Mesenchymal stem cell (in vitro differentiated cells and primary cell): Measurements from ENCODE around the gene PCMTD2.
"Not testable (repeated sequence)": the region's sequence is repeated elsewhere in the genome, so short reads cannot be mapped to it uniquely, and the experiment has no call there.

Source experiments
- DNase-seq: peaks from one replicate; pipeline ENCODE4 v3.0.0-alpha.2; 2013
- H2AFZ ChIP-seq: one replicate; pipeline ENCODE4 v1.6.1; 2013; ENCODE audit warnings: low read depth, mild to moderate bottlenecking, control low read depth, inconsistent platforms, low read length, moderate library complexity
- H2AK5ac ChIP-seq: 2 replicates; pipeline ENCODE4 v1.6.1; 2013; ENCODE audit warnings: low read length, moderate library complexity, mild to moderate bottlenecking, inconsistent platforms; ENCODE audit not compliant: severe bottlenecking
- H2BK120ac ChIP-seq: one replicate; pipeline ENCODE4 v1.6.1; 2013; ENCODE audit warnings: low read depth, mild to moderate bottlenecking, inconsistent platforms, low read length, moderate library complexity
- H2BK12ac ChIP-seq, 2 experiments: one replicate each; pipeline ENCODE4 v1.6.1; 2013; ENCODE audit warnings: inconsistent platforms in 2 of 2, low read length in 2 of 2, mild to moderate bottlenecking in 2 of 2, moderate library complexity in 2 of 2, control low read depth in 1 of 2
- H2BK15ac ChIP-seq: one replicate; pipeline ENCODE4 v1.6.1; 2013; ENCODE audit warnings: mild to moderate bottlenecking, low read depth, inconsistent platforms; ENCODE audit not compliant: poor library complexity, severe bottlenecking
- H2BK5ac ChIP-seq: 2 replicates; pipeline ENCODE4 v1.6.1; 2013; ENCODE audit warnings: low read depth, mild to moderate bottlenecking, low read length, control low read depth, inconsistent platforms; ENCODE audit not compliant: poor library complexity, severe bottlenecking
- H3K14ac ChIP-seq, 2 experiments: one replicate each; pipeline ENCODE4 v1.6.1; 2013; ENCODE audit warnings: inconsistent platforms in 2 of 2, low read length in 2 of 2, control low read depth in 1 of 2, mild to moderate bottlenecking in 1 of 2, moderate library complexity in 1 of 2
- H3K18ac ChIP-seq, 2 experiments: one replicate each; pipeline ENCODE4 v1.6.1; 2013; ENCODE audit warnings: inconsistent platforms in 2 of 2, low read length in 2 of 2, control low read depth in 1 of 2, low read depth in 1 of 2, mild to moderate bottlenecking in 1 of 2
- H3K23ac ChIP-seq, 2 experiments: one replicate each; pipeline ENCODE4 v1.6.1; 2013; ENCODE audit warnings: inconsistent platforms in 2 of 2, low read length in 2 of 2, mild to moderate bottlenecking in 2 of 2, moderate library complexity in 2 of 2, control low read depth in 1 of 2
- H3K27ac ChIP-seq: 2 replicates; pipeline ENCODE4 v1.5.1; 2013; ENCODE audit warnings: mild to moderate bottlenecking, moderate library complexity, low read length, control low read depth, inconsistent platforms; ENCODE audit not compliant: poor library complexity, severe bottlenecking
- H3K27me3 ChIP-seq, 2 experiments: 2 replicates each; pipeline versions ENCODE4 v1.6.1 to v1.7.0; 2013; ENCODE audit warnings: low read length in 2 of 2, mild to moderate bottlenecking in 2 of 2, moderate library complexity in 2 of 2, control low read depth in 1 of 2, inconsistent platforms in 1 of 2; ENCODE audit not compliant: control insufficient read depth in 1 of 2, insufficient read depth in 1 of 2
- H3K36me3 ChIP-seq, 2 experiments: 2 replicates each; pipeline versions ENCODE4 v1.6.1 to v1.7.0; 2013; ENCODE audit warnings: low read length in 2 of 2, control low read depth in 1 of 2, inconsistent platforms in 1 of 2, low read depth in 1 of 2, mild to moderate bottlenecking in 1 of 2; ENCODE audit not compliant: insufficient read depth in 2 of 2, control insufficient read depth in 1 of 2
- H3K4ac ChIP-seq, 2 experiments: one replicate each; pipeline ENCODE4 v1.6.1; 2013; ENCODE audit warnings: inconsistent platforms in 2 of 2, low read length in 2 of 2, mild to moderate bottlenecking in 2 of 2, moderate library complexity in 2 of 2, control low read depth in 1 of 2, low read depth in 1 of 2
- H3K4me1 ChIP-seq: 2 replicates; pipeline ENCODE4 v1.6.1; 2013; ENCODE audit warnings: low read depth, low read length, control low read depth; ENCODE audit not compliant: control insufficient read depth, insufficient read depth
- H3K4me2 ChIP-seq: 2 replicates; pipeline ENCODE4 v1.6.1; 2013; ENCODE audit warnings: low read length, mild to moderate bottlenecking, inconsistent platforms; ENCODE audit not compliant: poor library complexity, severe bottlenecking
- H3K4me3 ChIP-seq, 2 experiments: 2 replicates each; pipeline versions ENCODE4 v1.5.1 to v1.7.0; 2013; ENCODE audit warnings: low read length in 2 of 2, mild to moderate bottlenecking in 2 of 2, control low read depth in 1 of 2, low read depth in 1 of 2; ENCODE audit not compliant: insufficient read depth in 1 of 2
- H3K79me1 ChIP-seq: replicated peaks from 2 replicates; pipeline ENCODE4 v1.6.1; 2013; ENCODE audit warnings: mild to moderate bottlenecking, control low read depth, low read length, inconsistent platforms; ENCODE audit not compliant: poor library complexity, severe bottlenecking
- H3K9ac ChIP-seq: 2 replicates; pipeline ENCODE4 v1.7.0; 2013; ENCODE audit warnings: mild to moderate bottlenecking, low read length, moderate library complexity
- H3K9me3 ChIP-seq: 2 replicates; pipeline ENCODE4 v1.7.0; 2013; ENCODE audit warnings: mild to moderate bottlenecking, low read length; ENCODE audit not compliant: control insufficient read depth
- H4K8ac ChIP-seq: one replicate; pipeline ENCODE4 v1.6.1; 2013; ENCODE audit warnings: inconsistent platforms, mild to moderate bottlenecking, low read length, moderate library complexity
- H4K91ac ChIP-seq: one replicate; pipeline ENCODE4 v1.6.1; 2013; ENCODE audit warnings: mild to moderate bottlenecking, low read length, inconsistent platforms
- WGBS: methylation state at CpG from one replicate; pipeline ENCODE4 v1.1.7; 2013; ENCODE audit warnings: mixed read lengths; 5-methylcytosine and 5-hydroxymethylcytosine counted together

The PCMTD2 gene

GRCh38 chr20:64315381-64315780 is 59.8 kb downstream of the PCMTD2 start:
- H3K14ac ChIP-seq, H3K4ac ChIP-seq, H3K4me1 ChIP-seq, H2AK5ac ChIP-seq, H3K18ac ChIP-seq, DNase-seq, H2BK15ac ChIP-seq, H3K36me3 ChIP-seq, H3K27ac ChIP-seq, H3K4me2 ChIP-seq, H3K27me3 ChIP-seq, H3K9me3 ChIP-seq, H3K4me3 ChIP-seq, H2BK5ac ChIP-seq, H2AFZ ChIP-seq, H2BK120ac ChIP-seq, H3K79me1 ChIP-seq, H3K23ac ChIP-seq, H4K8ac ChIP-seq, H3K9ac ChIP-seq, H2BK12ac ChIP-seq, H4K91ac ChIP-seq: not testable (repeated sequence)

- not testable (repeated sequence) for H3K36me3 ChIP-seq, H4K8ac ChIP-seq, H3K4me2 ChIP-seq, H3K14ac ChIP-seq, H4K91ac ChIP-seq, H2BK15ac ChIP-seq, H2AFZ ChIP-seq, H3K4me3 ChIP-seq, H3K27me3 ChIP-seq, H2BK5ac ChIP-seq, H2BK120ac ChIP-seq, H3K23ac ChIP-seq, DNase-seq, H2BK12ac ChIP-seq, H3K4ac ChIP-seq, H3K18ac ChIP-seq, H3K79me1 ChIP-seq, H2AK5ac ChIP-seq, H3K9me3 ChIP-seq, H3K4me1 ChIP-seq, H3K27ac ChIP-seq, H3K9ac ChIP-seq
- WGBS: 67% methylated on average over 9 of the region's 15 CpGs
Measured at GRCh38 chr20:64315884-64316283, 60.3 kb downstream of the PCMTD2 start.

- H3K9me3 ChIP-seq, H3K36me3 ChIP-seq, H2AFZ ChIP-seq, H3K27ac ChIP-seq, H3K4me2 ChIP-seq, H2BK12ac ChIP-seq, H3K4me3 ChIP-seq, H3K18ac ChIP-seq, H2BK15ac ChIP-seq, H3K23ac ChIP-seq, H3K27me3 ChIP-seq, H2BK120ac ChIP-seq, H3K14ac ChIP-seq, H4K91ac ChIP-seq, H3K9ac ChIP-seq, H2BK5ac ChIP-seq, H3K4me1 ChIP-seq, DNase-seq, H3K4ac ChIP-seq, H3K79me1 ChIP-seq, H2AK5ac ChIP-seq, H4K8ac ChIP-seq: not testable (repeated sequence)
- WGBS: 0% methylated on average over 17 of the region's 87 CpGs
Measured at GRCh38 chr20:64316415-64317083, 61.0 kb downstream of the PCMTD2 start.

- not testable (repeated sequence) for H2AK5ac ChIP-seq, H3K27me3 ChIP-seq, H2BK120ac ChIP-seq, H2BK5ac ChIP-seq, H3K36me3 ChIP-seq, H3K4me3 ChIP-seq, H3K18ac ChIP-seq, DNase-seq, H3K27ac ChIP-seq, H4K8ac ChIP-seq, H3K9ac ChIP-seq, H3K4ac ChIP-seq, H2AFZ ChIP-seq, H3K79me1 ChIP-seq, H3K23ac ChIP-seq, H3K4me1 ChIP-seq, H4K91ac ChIP-seq, H2BK12ac ChIP-seq, H3K9me3 ChIP-seq, H3K14ac ChIP-seq, H2BK15ac ChIP-seq, H3K4me2 ChIP-seq
- 98% methylated on average over 9 of the region's 15 CpGs for WGBS
Measured at GRCh38 chr20:64317331-64317730, 61.8 kb downstream of the PCMTD2 start.
